KBM-7 (cell line): Measurements from ENCODE around the gene PIGQ.

Experiments
- DNase-seq: peaks from one replicate; pipeline ENCODE4 v3.0.0-alpha.2; 2015
- in situ Hi-C: fragments of 300-500 bp; cut with MboI; formaldehyde crosslinking; loops from 2 replicates; pipeline ENCODE4 v1.14.3; 2020; ENCODE audit warnings: low sequenced_read_pairs, low pct_unique_long_range_greater_than_20kb, mixed read lengths

Gene PIGQ

DNA sequence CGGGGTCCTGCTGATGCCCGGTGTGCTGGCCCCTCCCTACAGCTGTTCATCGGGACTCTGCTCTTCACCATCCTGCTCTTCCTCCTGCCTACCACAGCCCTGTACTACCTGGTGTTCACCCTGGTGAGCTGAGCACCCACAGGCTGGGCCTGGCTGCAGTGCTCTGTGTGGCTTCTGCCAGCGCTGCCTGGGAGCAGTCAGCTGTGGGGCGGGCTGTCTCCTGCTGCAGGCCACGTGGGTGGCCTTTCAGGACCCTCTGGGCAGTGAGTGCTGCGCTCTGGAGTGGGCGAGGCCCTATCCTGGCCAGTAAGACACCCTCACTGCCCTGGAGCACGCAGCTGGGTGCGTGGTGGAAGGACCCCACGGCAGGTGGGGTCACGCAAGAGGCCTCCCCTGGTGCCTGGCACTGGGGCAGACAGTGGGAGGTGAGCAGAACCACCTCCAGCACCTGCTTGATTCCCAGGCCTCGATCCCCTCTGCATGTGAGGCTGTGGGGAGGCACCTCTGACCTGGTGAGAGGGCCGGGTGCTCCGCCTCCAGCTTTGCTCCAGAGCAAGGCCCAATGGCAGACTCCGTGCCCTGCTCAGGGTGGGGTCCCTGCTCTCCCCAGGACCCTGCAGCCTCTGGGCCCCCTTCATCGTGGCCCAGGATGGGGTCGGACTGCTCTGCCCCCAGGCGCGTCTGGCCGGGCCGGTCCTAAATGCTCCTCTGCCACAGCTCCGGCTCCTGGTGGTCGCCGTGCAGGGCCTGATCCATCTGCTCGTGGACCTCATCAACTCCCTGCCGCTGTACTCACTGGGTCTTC, 10.6 kb downstream of the PIGQ start:
- in situ Hi-C loops, result no loop called here
- no peak for DNase-seq

DNA sequence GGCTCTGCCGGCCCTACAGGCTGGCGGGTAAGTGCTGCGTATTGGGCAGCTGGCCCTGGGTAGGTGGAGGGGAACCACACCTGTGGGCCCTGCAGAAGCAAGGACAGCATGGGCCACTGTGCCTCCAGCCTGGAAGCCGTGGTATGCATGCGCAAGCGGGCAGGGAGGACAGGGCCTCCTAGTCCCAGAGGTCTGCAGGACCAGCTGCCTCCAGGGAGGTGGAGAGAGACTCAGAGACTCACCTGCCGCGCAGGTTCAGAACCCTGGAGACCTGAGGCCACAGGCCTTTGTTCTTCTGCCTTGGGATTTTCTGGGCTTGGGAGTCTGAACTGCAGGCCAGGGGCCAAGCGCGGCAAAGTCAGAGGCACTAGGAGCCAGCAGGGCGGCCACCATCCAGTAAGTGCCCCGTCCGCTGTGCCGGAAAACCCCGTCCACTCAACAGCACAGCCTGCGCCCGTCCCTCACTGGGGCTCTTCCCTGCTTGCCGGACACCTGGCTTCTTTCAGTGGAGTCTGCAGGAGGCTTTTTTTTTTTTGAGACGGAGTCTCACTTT, 11.3 kb downstream of the PIGQ start:
- in situ Hi-C loops, result no loop called here
- DNase-seq, result no peak

DNA sequence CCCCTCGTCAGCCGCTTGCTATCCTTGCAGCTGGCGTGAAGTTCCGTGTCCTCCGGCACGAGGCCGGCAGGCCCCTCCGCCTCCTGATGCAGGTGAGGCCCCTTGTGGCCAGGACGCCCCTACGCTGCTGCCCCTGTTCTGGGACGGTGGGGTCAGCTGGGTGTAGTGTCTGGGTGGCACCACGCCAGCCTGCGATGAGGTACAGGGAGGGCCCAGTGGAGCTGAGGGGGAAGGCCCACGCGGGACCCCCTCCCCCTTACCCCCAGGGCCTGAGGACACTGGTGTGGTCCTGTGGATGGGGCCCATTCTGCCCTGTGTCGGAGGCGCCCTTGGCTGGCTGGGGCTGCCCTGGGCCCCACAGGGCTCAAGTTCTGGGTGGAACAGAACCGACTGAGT, 12.4 kb downstream of the PIGQ start:
- DNase-seq, result no peak
- in situ Hi-C loops, result no loop called here

DNA sequence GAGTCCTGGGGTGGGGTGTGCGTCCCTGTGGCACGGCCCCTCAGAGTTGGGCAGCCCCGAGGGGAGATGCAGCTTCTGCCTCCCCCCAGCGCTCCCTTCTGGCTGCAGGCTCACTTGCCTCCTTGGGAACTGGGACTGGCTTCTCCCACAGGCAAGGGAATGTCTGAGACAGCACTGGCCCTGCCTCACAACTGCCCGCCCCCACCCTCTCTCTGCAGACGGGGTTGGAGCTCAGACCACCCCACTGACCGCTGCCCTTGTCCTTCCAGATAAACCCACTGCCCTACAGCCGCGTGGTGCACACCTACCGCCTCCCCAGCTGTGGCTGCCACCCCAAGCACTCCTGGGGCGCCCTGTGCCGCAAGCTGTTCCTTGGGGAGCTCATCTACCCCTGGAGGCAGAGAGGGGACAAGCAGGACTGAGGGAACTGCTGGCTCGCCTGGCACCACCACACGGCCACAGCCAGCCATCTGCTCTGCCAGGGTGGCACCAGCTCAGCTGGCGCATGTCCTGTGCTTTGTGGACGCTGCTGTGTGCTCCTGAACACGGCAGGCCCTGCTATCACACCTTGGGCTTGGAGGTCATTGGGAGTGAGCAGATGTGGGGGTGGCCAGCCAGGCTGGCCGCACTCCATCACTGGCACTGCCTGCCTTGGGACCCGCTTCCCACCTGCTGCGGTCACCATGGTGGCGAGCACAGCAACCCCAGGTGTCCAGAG, 13.0 kb downstream of the PIGQ start:
- in situ Hi-C loops, result no loop called here

DNA sequence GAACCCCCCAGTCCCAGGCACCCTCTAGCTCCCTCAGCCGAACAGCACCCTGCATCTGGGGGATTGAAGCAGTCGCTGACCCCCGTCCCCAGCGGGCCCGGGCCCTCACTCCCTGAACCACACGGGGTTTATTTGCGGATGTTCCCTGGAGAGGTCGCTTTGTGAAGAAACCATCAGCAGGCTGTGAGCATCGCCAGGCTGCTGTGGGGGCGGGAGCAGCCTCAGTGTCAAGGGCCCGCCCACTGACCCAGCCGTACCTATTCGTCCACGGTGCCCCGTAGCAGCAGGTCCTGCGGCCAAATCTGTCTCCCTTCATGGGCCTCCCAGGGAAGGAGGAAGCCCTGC, 13.7 kb downstream of the PIGQ start:
- in situ Hi-C loops, result no loop called here
- no peak for DNase-seq

More for the DNA sequence above, 13.0 kb downstream of the PIGQ start:
- no peak for DNase-seq

DNA sequence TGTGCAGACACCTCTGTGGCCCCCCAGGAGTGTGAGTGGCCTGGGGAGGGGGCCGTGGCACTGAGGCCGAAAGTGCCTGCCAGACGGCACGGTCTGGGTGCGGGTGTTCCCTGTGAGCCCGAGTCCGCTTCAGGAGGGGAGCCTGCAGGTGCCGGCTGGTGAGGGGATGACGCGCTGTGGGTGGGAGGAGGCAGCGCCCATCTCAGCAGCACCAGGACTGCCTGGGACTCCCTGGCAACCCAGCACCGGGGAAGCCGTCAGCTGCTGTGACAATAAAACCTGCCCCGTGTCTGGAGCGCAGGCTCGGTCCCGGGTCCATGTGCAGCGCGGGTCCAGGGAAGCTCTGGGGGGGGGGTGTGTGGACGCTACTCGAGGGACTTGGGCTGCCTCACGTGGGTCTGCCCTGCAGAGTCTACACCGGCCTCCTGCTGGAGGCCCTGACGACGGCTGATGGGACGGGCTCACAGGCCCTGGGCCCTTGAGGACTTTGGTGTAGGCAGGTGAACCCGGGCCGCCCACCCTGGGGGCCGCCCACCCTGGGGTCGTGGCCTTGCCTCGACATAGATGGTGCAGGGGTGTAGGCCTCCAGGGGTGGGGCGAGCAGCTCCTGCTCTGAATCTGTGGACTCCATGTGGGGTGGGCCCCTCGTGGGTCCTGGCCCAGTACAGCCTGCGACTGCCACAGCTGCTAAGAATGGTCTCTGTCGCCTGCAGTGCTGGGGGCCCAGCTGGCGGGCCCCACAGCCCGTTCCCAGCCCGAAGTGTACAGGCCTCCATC, 14.2 kb downstream of the PIGQ start:
- in situ Hi-C loops, result no loop called here
- DNase-seq, result no peak

DNA sequence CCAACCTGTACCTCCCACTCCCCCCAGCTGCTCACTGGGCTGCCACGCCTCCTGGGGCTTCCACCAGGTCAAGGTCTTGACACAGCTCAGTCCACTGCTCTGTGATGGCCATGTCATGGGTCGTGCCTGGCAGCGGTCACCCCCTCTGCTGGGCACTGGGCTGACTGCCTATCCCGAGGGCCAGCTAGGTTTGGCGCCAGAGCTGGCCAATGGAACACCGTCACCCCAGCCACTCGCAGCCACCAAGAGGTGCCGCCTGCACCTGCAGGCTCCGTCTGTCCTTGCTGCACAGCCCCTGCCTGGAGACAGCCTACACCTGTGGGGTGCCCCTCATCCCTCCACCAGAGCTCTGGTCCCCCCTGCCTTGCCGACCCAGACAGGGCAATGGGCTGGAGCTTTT, 15.6 kb downstream of the PIGQ start:
- DNase-seq, result no peak
- in situ Hi-C loops, result no loop called here

DNA sequence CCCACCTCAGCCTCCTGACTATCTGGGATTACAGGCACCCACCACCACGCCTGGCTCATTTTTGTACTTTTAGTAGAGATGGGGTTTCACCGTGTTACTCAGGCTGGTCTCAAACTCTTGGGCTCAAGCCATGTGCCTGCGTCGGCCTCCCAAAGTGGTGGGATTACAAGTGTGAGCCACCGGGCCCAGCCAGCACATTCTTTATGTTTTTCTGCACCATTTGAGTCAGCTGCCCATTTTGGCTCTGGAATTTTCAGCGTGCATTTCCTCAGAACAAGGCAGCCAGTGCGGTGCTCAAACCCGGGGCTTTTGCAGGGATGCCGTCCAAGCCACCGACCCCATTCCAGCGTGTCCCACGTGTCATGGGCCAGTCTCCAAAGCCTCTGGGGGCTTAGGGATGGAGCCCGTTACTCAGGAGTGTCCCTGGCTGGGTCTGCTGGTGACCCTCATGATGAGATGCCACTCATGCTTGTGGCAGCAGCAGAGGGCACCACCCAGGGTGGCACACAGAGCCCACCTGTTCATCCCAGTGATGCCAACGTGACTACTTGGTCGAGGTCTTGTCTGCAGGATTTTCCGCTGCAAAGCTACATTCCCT, 16.4 kb downstream of the PIGQ start:
- in situ Hi-C loops, result no loop called here

DNA sequence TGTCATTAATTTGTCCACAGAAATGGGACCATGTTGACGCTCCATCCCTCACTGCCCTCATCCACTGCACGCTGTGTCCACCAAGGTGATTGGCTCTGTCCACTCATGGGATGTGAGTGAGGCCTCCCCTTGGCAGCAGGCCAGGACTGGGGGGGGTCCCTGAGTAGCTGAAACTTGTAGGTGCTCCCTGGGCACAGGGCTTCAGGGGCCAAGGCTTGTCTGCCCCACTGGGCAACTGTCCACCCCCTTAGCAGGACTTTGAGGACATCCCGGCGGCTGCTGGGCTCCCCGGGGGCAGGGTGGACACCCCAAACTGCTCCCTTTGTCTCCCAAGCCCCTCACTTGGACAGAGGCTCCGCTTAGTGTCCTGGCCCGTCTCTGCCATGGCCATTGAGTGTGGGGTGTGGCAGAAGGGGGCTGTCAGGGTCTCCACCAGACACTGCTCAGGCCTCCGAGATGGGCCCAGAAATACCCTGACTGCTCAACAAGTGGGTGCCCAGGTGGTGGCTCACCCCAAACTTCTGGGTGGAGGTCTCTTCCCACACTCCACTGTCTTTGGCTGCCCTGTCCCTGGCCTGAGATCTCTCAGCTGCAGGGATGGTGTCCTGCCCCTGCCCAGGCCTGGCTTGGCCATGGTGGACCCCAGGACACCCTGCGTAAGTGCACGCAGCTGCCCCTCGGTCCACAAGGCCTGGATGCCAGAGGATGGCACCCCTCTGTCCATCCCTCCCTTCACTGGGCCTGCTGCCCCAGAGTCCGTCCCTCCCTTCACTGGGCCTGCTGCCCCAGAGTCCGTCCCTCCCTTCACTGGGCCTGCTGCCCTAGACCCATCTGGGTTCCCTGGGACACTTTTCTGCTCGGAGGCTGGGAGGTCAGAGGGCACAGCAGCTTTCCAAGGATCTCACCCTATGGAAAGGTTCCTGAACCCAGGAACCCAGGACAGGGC, 17.1 kb downstream of the PIGQ start:
- in situ Hi-C loops, result no loop called here
- no peak for DNase-seq

More for the DNA sequence above, 16.4 kb downstream of the PIGQ start:
- DNase-seq, result no peak

DNA sequence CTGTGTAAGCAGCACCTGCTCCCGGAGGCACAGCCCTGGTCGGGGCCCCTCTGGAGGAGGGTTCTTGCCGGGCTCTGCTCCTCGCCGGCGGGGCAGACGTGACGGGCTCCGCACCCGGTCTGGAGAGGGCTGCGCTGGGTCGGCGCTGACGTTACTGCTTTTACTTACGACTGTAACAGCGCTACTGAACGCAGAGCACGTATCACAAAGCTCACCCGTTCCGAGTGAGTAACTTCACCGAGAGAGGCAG, 18.8 kb downstream of the PIGQ start:
- in situ Hi-C loops, result no loop called here
- DNase-seq, result no peak

DNA sequence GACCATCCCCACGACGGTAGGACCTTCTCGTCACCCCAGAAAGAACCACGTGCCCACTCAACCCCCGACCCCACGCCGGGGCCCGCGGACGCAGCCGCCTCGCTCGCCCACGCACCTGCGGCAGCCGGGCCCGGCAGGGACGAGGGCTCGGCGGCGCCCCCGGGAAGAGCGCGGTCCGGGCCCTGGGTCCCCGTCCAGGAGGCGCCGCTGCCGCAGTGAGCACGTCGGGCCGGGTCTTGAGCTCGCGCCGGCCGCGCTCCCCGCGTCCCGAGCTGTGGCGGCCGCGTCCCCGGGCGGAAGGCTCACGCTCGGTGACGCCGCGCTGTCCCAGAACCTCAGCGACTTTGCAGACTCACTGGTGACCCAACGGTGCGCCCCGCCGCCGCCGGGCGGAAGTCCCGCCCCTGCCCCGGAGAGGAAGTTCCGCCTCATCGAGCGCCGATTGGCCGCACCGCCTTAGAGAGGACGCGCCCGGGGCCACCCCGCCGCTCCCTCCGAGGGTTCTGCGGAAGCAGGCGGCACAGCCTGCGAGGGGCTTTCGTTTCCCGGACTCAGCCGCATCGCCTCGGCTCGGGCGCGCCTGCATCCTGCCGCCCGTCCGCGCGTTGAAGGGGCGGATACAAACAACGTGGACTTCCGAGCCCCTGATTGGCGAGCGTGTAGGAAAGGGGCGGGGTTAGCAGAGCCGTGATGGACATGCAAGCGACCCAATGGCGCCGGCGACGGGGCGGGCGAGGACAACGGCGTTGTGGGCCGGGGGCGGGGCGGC, 19.3 kb downstream of the PIGQ start:
- in situ Hi-C loops, result no loop called here
- peak; percentile 96 for DNase-seq

DNA sequence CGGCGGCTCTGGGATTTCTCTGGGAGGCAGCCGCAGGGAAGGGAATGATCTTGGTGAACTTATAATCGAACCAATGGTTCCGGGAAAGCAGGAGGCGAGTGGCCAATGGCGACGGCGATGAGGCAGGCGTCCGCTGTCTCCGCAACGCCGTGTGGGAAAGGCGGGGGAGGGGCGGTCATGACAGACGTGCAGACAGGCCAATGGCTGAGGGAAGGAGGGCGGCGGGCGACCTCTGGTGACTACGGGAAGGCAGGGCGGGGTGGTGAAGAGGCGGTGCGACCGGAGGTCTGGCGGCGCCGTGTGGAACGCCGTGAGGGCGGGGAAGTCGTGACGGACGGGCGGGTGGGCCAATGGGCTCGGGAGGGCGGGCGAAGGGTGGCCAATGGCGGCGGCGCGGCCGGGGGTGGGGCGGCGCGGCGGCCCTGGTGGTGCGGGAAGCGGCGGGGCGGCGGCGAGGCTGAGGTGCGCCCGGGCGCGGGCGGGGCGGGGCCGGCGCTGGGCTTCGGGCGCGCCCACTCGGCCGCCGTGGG, 20.0 kb downstream of the PIGQ start, which contains the start of gene RAB40C:
Gene RAB40C, plus strand, starts transcription at position 409 of the 530 bp plus-strand sequence. CDS start 226 bp downstream, outside the sequence.
- peak; percentile 95 for DNase-seq
- in situ Hi-C loops, result no loop called here

DNA sequence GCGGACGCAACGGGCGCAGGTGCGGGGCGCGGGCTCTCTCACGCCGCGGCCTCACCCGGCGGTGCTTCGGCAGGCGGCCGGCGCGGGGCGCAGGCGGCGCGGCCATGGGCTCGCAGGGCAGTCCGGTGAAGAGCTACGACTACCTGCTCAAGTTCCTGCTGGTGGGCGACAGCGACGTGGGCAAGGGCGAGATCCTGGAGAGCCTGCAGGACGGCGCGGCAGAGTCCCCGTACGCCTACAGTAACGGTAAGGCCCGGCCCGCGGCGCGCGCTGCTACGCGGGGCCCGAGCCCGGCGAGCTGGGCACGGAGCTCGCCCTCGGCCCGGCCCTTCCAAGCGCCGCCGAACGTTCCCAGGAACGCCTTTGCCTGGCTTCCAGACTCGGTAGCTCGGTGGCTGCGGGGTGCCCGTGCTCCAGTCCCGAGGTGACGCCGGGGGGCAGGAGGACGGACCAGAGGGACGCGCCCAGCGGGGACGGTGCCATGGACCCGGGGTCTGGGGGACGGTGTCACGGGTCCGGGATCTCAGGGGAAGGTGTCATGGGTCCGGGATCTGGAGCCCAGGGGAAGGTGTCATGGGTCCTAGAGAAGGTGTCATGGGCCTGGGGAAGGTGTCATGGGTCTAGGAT, 20.5 kb downstream of the PIGQ start:
- peak; percentile 19 for DNase-seq
- in situ Hi-C loops, result no loop called here

DNA sequence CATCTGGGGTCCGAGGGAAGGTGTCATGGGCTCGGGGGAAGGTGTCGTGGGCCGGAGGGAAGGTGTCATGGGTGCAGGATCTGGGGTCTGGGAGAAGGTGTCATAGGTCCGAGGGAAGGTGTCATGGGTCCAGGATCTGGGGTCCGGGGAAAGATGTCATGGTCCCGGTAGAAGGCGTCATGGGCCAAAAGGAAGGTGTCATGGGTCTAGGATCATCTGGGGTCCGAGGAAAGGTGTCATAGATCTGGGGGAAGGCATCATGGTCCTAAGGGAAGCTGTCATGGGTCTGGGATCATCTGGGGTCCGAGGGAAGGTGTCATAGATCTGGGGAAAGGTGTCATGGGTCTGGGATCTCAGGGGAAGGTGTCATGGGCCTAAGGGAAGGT, 21.0 kb downstream of the PIGQ start:
- in situ Hi-C loops, result no loop called here
- no peak for DNase-seq

DNA sequence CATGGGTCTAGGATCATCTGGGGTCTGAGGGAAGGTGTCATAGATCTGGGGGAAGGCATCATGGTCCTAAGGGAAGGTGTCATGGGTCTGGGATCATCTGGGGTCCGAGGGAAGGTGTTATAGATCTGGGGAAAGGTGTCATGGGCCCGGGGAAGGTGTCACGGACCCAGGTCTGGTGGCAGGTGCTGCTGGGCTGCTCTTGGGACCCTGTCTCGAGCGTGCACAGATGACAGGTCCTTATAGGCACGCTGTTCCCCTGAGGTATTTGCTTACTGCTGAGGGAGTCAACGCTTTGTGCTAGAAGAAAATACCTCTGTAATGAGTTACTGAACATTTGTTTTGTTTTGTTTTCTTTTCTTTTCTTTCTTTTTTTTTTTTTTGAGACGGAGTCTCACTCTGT, 21.5 kb downstream of the PIGQ start:
- no peak for DNase-seq
- in situ Hi-C loops, result no loop called here

DNA sequence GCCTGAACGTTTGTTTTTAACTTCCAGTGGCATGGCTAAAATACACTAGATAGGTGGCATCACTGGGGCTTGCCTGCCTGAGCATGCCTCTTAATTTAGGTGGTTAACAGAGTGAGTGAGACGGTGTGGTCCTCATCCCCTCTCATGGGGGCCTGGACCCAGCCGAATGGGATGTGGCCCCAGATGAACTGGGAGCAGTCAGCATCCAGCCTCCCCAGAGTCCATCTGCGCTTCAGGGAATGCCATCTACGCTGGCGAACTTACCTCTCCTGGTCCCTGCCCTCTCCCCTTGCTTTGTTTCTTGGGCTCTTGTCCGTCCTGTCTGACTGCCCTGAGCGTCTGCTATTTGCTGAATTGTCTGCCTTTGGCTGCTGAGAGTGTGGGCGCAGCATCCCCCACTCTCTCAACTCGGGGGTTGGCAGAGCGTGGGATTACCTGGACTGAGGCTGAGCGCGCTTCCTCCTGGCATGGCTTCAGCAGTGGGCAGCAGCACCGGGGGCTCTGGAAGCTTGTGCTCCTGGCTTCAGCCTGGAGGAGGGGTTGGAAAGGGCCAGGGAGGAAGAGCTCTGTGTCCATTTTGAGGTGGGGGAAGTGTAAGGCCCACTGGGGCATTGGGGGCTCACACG, 22.2 kb downstream of the PIGQ start:
- no peak for DNase-seq
- in situ Hi-C loops, result no loop called here
